ENCODE results near the gene CCDC177. TPM values are rescaled to one million over a fixed set of nuclear protein-coding genes. Genes with fewer than 3 reads are reported as not detected.
"Not testable (repeated sequence)": the region's sequence is repeated elsewhere in the genome, so short reads cannot be mapped to it uniquely, and the experiment has no call there.

CCDC177 gene
- total and polyA plus RNA-seq, 4 donors, result 2.0 to 4.8 (median 3.4) TPM

DNA sequence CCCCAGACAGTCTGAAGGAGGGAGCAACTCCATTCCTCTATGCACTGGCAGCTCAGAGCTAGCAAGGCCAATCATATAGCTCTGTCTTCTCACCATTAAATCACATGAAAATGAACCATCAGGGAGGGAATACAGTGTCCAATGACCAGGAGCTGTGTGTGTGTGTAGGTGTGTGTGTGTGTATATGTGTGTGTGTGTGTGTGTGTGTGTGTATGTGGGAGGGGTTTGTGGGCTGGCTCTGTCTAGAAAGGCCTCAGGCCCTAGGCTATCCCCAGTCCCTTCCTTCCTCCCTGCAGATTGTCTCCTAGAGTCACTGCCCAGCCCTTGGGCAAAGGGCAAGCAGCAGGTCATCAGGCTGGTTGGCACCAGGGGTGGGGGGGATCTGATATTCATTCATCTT lies 31.1 kb upstream of the CCDC177 start:
- H3K4me1 ChIP-seq (ENCODE audit: control insufficient read depth, insufficient read depth, low read length), result peaks cover 10% of the 10 kb centered on the region
- no peaks in the 10 kb centered on the region for H3K36me3 ChIP-seq (ENCODE audit: control insufficient read depth, insufficient read depth, low read length)
- H3K27me3 ChIP-seq (ENCODE audit: control insufficient read depth, insufficient read depth, low read length), result no peaks in the 10 kb centered on the region
- H3K9me3 ChIP-seq (ENCODE audit: control insufficient read depth, insufficient read depth, low read length), result no peaks in the 10 kb centered on the region
- no peak overlapping the region for H3K4me3 ChIP-seq (ENCODE audit: low read depth, low read length)
- H3K27ac ChIP-seq (ENCODE audit: low read depth, low read length), result no peak overlapping the region
- no peak for DNase-seq (ENCODE audit: low read depth in 4 of 6, low spot score in 6 of 6)

DNA sequence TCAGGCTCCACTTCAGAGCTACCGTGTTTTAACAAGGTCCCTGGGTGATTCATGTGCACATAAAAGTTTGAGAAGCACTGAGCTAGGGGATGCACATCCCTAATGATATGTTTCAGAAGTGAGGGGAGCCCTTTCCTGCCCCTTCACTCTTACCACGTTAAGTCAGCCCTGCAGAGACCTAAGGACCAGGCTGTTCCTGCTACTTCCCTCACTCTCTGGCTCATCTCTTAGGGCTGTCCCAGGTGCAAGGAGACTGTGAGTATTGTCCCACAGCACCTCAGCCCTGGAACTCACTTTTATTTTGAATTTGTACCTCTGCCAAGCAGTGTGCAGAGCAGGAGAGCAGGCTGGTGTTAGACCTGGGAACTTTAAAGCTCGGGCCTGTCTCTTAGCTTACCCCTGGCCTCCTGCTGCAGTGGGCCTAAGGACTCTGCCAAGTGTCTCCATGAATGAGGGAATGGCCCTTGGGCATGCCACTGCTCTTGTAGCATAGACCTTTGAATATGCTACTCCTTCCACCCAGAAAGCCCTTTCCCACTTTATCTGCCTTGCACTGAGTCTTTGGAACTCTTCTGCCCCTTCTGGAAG lies 25.7 kb upstream of the CCDC177 start:
- H3K27ac ChIP-seq (ENCODE audit: low read depth, low read length), result no peak overlapping the region
- H3K27me3 ChIP-seq (ENCODE audit: control insufficient read depth, insufficient read depth, low read length), result no peaks in the 10 kb centered on the region
- DNase-seq (ENCODE audit: low read depth in 4 of 6, low spot score in 6 of 6), result no peak
- no peaks in the 10 kb centered on the region for H3K36me3 ChIP-seq (ENCODE audit: control insufficient read depth, insufficient read depth, low read length)
- H3K4me3 ChIP-seq (ENCODE audit: low read depth, low read length), result no peak overlapping the region
- H3K4me1 ChIP-seq (ENCODE audit: control insufficient read depth, insufficient read depth, low read length), result no peaks in the 10 kb centered on the region
- no peaks in the 10 kb centered on the region for H3K9me3 ChIP-seq (ENCODE audit: control insufficient read depth, insufficient read depth, low read length)
- 82% methylated on average over 2 of the region's 3 CpGs for WGBS (ENCODE audit: insufficient coverage)

DNA sequence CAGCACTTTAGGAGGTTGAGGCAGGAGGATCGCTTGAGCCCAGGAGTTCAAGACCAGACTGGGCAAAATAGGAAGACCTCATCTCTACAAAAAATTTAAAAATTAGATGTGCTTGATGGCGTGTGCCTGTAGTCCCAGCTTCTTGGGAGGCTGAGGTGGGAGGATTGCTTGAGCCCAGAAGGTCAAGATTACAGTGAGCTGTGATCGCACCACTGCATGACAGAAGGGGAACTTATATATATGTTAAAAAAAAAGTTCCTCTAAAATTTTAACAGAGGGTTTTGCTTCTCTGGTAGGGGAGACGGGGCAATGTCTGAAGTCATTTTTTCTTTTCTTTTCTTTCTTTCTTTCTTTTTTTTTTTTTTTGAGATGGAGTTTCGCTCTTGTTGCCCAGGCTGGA lies 24.8 kb upstream of the CCDC177 start:
- H3K27ac ChIP-seq (ENCODE audit: low read depth, low read length); H3K4me1 ChIP-seq (ENCODE audit: control insufficient read depth, insufficient read depth, low read length); H3K27me3 ChIP-seq (ENCODE audit: control insufficient read depth, insufficient read depth, low read length); DNase-seq (ENCODE audit: low read depth in 4 of 6, low spot score in 6 of 6); H3K9me3 ChIP-seq (ENCODE audit: control insufficient read depth, insufficient read depth, low read length); H3K4me3 ChIP-seq (ENCODE audit: low read depth, low read length); H3K36me3 ChIP-seq (ENCODE audit: control insufficient read depth, insufficient read depth, low read length): not testable (repeated sequence)
- WGBS (ENCODE audit: insufficient coverage), result no CpG with 5 or more reads among the region's 5 CpGs

DNA sequence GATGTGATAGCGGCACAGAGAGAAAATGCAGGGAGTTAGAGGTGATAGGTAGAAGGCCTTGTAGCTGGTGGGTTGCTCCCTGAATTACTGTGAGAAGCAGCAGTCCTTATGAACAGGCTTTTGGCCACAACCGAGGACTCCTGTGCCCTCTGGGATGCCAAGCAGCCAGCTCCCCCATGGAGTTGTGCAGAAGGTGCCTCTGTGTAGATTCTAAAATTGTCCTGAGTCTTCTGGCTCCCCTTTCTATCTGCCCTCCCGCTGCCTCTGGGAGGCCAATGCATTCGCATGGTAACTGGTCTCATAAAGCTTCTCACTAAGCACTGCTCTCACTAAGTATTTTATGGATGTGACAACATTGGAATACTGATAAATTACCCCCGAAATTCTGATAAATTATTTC lies 20.7 kb upstream of the CCDC177 start:
- Histone ChIP-seq H3K9me3 (ENCODE audit: control insufficient read depth, insufficient read depth, low read length) (no peaks in the 10 kb centered on the region), H3K36me3 (ENCODE audit: control insufficient read depth, insufficient read depth, low read length) (no peaks in the 10 kb centered on the region), H3K27me3 (ENCODE audit: control insufficient read depth, insufficient read depth, low read length) (no peaks in the 10 kb centered on the region), H3K4me3 (ENCODE audit: low read depth, low read length) (no peak overlapping the region), H3K4me1 (ENCODE audit: control insufficient read depth, insufficient read depth, low read length) (peaks cover 15% of the 10 kb centered on the region), H3K27ac (ENCODE audit: low read depth, low read length) (no peak overlapping the region)
- WGBS (ENCODE audit: insufficient coverage), result 92% methylated on average over 1 of the region's 5 CpGs
- no peak for DNase-seq (ENCODE audit: low read depth in 4 of 6, low spot score in 6 of 6)

DNA sequence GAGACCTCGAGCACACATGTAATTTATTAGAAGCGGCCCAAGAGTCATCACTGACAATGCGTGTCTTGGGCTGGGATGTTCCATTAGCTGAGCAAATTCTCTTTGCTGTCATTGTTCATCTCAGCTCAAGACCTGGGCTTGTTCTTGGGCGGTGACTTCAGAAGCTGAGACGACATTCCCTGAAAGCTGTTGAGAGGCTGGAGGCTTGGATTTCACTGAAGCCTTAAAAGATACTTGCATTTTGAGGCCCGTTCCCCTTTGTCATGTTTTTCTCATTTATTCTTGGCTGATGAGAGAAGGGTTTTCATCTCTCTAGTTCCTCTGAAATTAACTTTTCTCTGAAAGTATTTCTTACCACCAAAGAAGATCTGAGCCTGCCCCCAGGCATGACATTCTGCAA lies 20.2 kb upstream of the CCDC177 start:
- Histone ChIP-seq H3K9me3 (ENCODE audit: control insufficient read depth, insufficient read depth, low read length) (no peaks in the 10 kb centered on the region), H3K4me1 (ENCODE audit: control insufficient read depth, insufficient read depth, low read length) (peaks cover 15% of the 10 kb centered on the region), H3K4me3 (ENCODE audit: low read depth, low read length) (no peak overlapping the region), H3K27ac (ENCODE audit: low read depth, low read length) (no peak overlapping the region), H3K36me3 (ENCODE audit: control insufficient read depth, insufficient read depth, low read length) (no peaks in the 10 kb centered on the region), H3K27me3 (ENCODE audit: control insufficient read depth, insufficient read depth, low read length) (no peaks in the 10 kb centered on the region)
- 84% methylated on average over 4 of the region's 6 CpGs for WGBS (ENCODE audit: insufficient coverage)
- no peak for DNase-seq (ENCODE audit: low read depth in 4 of 6, low spot score in 6 of 6)

DNA sequence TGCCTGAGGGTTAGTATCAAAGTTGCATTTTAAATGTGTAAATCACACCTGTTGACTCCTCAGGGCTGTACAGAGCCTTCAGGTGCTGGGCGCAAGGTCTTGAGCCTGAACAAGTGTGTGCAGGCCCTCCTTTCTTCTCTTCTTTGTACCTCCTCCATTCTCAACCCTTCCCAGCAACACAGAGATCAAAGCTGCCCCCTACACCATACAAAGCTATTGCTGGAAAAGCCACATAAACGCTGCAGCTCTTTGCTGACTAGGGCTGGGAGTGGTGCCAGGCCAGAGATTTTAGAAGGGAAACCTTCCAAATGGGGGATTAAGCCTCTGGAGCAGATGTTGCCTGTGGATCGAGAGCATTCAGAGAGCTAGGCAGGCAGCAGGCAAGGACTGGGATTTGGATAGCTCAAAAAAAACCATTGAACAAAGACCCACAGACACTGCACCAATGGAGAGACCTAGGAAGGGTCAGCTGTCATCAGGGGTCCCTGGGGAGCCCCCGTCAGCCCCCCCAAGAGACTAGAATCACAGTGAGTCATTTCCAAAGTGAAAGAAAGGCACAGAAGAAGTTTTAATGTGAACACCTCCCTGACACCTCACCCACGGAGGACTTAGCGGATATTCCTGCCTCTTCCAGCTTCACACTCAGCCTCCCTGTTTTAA lies 18.5 kb upstream of the CCDC177 start:
- Histone ChIP-seq H3K27ac (ENCODE audit: low read depth, low read length) (peak overlapping the region; percentile 54), H3K27me3 (ENCODE audit: control insufficient read depth, insufficient read depth, low read length) (no peaks in the 10 kb centered on the region), H3K9me3 (ENCODE audit: control insufficient read depth, insufficient read depth, low read length) (no peaks in the 10 kb centered on the region), H3K36me3 (ENCODE audit: control insufficient read depth, insufficient read depth, low read length) (no peaks in the 10 kb centered on the region), H3K4me1 (ENCODE audit: control insufficient read depth, insufficient read depth, low read length) (peaks cover 15% of the 10 kb centered on the region), H3K4me3 (ENCODE audit: low read depth, low read length) (no peak overlapping the region)
- 22% methylated on average over 3 of the region's 6 CpGs for WGBS (ENCODE audit: insufficient coverage)
- DNase-seq (ENCODE audit: low read depth in 4 of 6, low spot score in 6 of 6), result peak in 2 of 6 donors; percentile 91 to 92

DNA sequence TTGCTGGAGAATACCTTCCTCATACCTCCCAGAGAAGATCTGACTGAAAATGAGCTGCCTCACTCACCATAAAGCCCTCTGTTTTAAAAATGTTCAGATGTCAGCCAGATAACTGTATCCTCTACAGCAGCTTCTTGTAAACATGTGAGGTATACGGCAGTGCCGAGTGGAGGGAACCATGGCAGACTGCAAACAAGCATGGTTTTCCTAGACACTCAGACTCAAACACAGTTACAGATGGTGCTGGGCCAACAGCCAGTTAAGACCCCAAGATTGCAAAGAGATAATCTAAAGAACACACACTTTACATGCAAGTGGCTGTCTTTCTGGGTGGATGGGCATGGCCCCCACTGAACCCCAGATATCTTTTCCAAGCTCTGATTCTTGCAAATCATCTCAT lies 16.6 kb upstream of the CCDC177 start:
- WGBS (ENCODE audit: insufficient coverage), result 41% methylated on average over 2 of the region's 2 CpGs
- H3K4me3 ChIP-seq (ENCODE audit: low read depth, low read length), result no peak overlapping the region

DNA sequence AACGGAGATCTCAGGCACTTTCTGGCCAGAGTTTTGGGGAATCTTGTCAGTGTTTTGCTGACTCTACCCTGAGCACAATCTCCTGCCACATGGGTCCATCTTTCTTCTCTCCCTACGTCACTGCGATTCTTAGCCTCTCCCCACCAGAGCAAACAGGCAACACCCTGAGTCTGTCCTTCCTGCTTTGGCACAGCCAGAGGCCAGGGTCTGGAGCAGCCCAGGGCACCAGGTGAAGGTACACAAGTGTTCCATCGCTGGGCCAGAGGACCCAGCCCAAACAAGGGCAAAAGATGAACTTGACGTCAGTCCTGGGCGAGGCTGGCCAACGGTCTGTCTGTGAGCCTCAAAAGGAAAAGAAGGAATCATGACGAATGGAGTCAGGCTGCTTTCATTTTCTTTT lies 12.7 kb upstream of the CCDC177 start:
- Histone ChIP-seq H3K9me3 (ENCODE audit: control insufficient read depth, insufficient read depth, low read length) (no peaks in the 10 kb centered on the region), H3K27me3 (ENCODE audit: control insufficient read depth, insufficient read depth, low read length) (no peaks in the 10 kb centered on the region), H3K4me1 (ENCODE audit: control insufficient read depth, insufficient read depth, low read length) (peaks cover 2% of the 10 kb centered on the region), H3K27ac (ENCODE audit: low read depth, low read length) (no peak overlapping the region), H3K36me3 (ENCODE audit: control insufficient read depth, insufficient read depth, low read length) (no peaks in the 10 kb centered on the region), H3K4me3 (ENCODE audit: low read depth, low read length) (no peak overlapping the region)
- WGBS (ENCODE audit: insufficient coverage), result 76% methylated on average over 8 of the region's 8 CpGs
- DNase-seq (ENCODE audit: low read depth in 4 of 6, low spot score in 6 of 6), result no peak

More for the DNA sequence above, 16.6 kb upstream of the CCDC177 start:
- no peaks in the 10 kb centered on the region for H3K27me3 ChIP-seq (ENCODE audit: control insufficient read depth, insufficient read depth, low read length)
- no peaks in the 10 kb centered on the region for H3K36me3 ChIP-seq (ENCODE audit: control insufficient read depth, insufficient read depth, low read length)
- peaks cover 15% of the 10 kb centered on the region for H3K4me1 ChIP-seq (ENCODE audit: control insufficient read depth, insufficient read depth, low read length)
- H3K27ac ChIP-seq (ENCODE audit: low read depth, low read length), result no peak overlapping the region
- DNase-seq (ENCODE audit: low read depth in 4 of 6, low spot score in 6 of 6), result peak in 1 of 6 donors; percentile 57
- no peaks in the 10 kb centered on the region for H3K9me3 ChIP-seq (ENCODE audit: control insufficient read depth, insufficient read depth, low read length)

DNA sequence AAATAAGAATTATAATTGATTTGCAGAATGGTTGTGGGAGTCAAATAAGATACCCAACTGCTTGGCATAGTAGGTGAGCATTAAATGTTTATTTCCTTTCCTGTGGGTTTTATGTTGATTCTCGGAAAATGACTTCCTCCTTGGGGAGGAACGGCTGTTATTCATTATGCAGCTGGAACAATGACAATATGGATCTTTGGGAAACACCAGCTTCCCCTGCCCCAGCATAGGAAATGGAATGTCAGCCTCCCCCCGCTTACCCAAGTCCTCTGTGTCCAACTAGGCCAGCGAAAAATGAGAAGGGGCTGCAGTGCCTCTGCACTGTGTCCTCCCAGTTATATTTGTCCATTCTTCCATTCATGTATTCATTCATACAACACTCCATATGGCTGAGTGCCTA lies 11.7 kb upstream of the CCDC177 start:
- Histone ChIP-seq H3K27ac (ENCODE audit: low read depth, low read length) (no peak overlapping the region), H3K27me3 (ENCODE audit: control insufficient read depth, insufficient read depth, low read length) (no peaks in the 10 kb centered on the region), H3K4me3 (ENCODE audit: low read depth, low read length) (no peak overlapping the region), H3K36me3 (ENCODE audit: control insufficient read depth, insufficient read depth, low read length) (no peaks in the 10 kb centered on the region), H3K9me3 (ENCODE audit: control insufficient read depth, insufficient read depth, low read length) (no peaks in the 10 kb centered on the region), H3K4me1 (ENCODE audit: control insufficient read depth, insufficient read depth, low read length) (no peaks in the 10 kb centered on the region)
- no peak for DNase-seq (ENCODE audit: low read depth in 4 of 6, low spot score in 6 of 6)
- WGBS (ENCODE audit: insufficient coverage), result 82% methylated on average over 3 of the region's 4 CpGs

DNA sequence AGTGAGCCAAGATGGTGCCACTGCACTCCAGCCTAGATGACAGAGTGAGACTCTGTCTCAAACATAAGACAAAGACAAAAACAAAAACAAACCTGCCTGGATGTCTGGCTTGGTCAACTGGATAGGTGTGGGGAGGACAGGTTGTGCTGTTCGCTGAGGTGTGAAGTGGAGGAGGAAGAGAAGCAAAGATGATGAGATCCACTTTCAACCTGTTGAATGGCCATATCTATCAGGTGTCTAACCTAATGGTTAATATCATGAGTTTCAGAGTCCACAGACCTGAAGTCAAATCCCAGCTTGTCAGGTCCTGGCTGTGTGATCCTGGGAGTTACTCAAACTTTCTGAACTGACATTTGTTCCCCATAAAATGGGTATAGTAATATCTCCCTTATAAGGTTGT lies 9.7 kb upstream of the CCDC177 start:
- 83% methylated on average over 1 of the region's 1 CpG for WGBS (ENCODE audit: insufficient coverage)
- Histone ChIP-seq H3K27me3 (ENCODE audit: control insufficient read depth, insufficient read depth, low read length) (no peaks in the 10 kb centered on the region), H3K4me3 (ENCODE audit: low read depth, low read length) (no peak overlapping the region), H3K4me1 (ENCODE audit: control insufficient read depth, insufficient read depth, low read length) (no peaks in the 10 kb centered on the region), H3K36me3 (ENCODE audit: control insufficient read depth, insufficient read depth, low read length) (no peaks in the 10 kb centered on the region), H3K9me3 (ENCODE audit: control insufficient read depth, insufficient read depth, low read length) (no peaks in the 10 kb centered on the region), H3K27ac (ENCODE audit: low read depth, low read length) (no peak overlapping the region)
- DNase-seq (ENCODE audit: low read depth in 4 of 6, low spot score in 6 of 6), result no peak
